ENCODE data around the gene ARHGAP9.

DNA sequence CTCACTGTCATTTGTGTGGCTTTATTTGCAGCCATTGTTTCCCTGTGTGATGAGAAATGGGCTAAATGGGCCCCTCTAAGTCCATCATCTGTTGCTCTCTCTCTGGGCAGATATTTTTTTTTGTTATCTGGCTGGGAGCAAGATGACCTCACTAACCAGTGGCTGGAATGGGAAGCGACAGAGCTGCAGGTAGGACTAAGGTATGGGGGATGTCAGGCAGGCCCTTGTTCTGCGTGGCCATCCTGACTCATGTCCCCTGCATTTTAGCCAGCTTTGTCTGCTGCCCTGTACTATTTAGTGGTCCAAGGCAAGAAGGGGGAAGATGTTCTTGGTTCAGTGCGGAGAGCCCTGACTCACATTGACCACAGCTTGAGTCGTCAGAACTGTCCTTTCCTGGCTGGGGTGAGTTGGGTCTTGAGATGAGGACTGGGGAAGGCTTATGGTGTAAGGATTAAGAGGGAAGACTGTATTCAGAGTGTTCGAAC lies 9.5 kb upstream of the ARHGAP9 start:
- TF ChIP-seq, protein P1, sequence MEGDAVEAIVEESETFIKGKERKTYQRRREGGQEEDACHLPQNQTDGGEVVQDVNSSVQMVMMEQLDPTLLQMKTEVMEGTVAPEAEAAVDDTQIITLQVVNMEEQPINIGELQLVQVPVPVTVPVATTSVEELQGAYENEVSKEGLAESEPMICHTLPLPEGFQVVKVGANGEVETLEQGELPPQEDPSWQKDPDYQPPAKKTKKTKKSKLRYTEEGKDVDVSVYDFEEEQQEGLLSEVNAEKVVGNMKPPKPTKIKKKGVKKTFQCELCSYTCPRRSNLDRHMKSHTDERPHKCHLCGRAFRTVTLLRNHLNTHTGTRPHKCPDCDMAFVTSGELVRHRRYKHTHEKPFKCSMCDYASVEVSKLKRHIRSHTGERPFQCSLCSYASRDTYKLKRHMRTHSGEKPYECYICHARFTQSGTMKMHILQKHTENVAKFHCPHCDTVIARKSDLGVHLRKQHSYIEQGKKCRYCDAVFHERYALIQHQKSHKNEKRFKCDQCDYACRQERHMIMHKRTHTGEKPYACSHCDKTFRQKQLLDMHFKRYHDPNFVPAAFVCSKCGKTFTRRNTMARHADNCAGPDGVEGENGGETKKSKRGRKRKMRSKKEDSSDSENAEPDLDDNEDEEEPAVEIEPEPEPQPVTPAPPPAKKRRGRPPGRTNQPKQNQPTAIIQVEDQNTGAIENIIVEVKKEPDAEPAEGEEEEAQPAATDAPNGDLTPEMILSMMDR (IDR thresholded peaks at IDR 0.05; ENCODE audit: low read length), result no peak
- no peak for TF ChIP-seq EZH2 (optimal IDR thresholded peaks at IDR 0.05; ENCODE audit: low read depth, low read length)
- TF ChIP-seq EZH2phosphoT487 (IDR thresholded peaks at IDR 0.05; ENCODE audit: low read length), result no peak

Measured in MM.1S (cell line).